Renal cortical epithelial cell (primary cell): ENCODE measurements around the gene SMAD3. TPM values are rescaled to one million over a fixed set of nuclear protein-coding genes. Genes with fewer than 3 reads are reported as not detected.

ENCODE experiments used
- DNase-seq: peaks from one replicate; pipeline ENCODE4 v3.0.0-alpha.2; 2011; ENCODE audit warnings: low read depth
- total RNA-seq: library from RNA; depleted of rRNA; stranded (reverse); fragments of >200 nt; gene quantifications from 2 replicates; pipeline ENCODE4 v1.2.3, GENCODE V29; 2014

SMAD3 gene
- total RNA-seq, 1 donor from 2014 or later, result 31.4 TPM

DNA sequence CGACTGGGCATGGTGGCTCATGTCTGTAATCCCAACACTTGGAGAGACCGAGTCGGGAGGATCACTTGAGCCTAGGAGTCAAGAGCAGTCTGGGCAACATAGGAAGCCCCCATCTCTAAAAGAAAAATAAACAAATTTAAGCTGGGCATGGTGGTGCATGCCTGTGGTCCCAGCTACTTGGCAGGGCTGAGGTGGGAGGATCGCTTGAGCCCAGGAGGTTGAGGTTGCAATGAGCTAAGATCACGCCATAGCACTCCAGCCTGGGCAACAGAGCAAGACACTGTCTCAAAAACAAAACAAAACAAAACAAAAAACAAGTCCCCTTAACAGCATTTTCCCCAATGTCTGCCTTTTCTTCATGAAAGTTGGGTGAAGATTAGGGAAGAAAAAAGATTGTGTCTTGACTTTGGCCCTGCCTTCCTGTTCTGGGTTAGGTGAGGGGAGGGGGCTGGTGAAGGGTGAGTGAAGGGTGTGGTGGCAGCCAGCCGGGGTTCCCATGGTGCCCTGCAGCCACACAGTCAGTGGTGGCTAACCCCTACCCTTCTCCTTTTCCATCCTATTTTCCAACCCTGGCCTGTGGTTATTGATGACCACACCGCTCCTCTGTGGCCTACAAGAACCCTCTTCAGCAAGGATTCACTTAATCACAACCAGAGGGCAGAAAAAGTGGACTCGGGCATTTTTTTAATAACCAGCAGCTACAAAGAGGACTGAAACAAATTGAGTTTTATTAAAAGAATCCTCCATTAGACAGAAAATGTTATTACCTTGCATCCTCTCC lies 28.4 kb upstream of the SMAD3 start:
- no peak for DNase-seq

DNA sequence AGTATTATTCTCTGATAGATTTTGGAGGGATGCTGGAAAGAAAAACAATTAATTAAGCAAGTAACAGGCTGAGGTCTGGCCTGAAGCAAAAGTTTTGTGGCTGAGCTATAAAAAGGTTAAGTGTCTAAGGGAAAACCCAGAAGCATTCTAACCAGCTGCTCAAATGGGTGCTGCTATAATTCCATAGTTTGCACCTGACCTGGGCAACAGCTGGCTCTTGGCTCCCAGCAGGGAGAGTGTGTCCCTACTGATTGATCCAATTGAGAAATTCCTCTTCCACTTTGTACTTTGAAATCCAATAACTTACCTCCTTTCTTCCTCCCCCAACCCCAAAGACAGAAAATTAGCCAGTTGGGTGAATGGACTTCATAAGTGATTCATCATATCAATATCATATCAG lies 27.7 kb upstream of the SMAD3 start:
- peak; percentile 41 for DNase-seq

DNA sequence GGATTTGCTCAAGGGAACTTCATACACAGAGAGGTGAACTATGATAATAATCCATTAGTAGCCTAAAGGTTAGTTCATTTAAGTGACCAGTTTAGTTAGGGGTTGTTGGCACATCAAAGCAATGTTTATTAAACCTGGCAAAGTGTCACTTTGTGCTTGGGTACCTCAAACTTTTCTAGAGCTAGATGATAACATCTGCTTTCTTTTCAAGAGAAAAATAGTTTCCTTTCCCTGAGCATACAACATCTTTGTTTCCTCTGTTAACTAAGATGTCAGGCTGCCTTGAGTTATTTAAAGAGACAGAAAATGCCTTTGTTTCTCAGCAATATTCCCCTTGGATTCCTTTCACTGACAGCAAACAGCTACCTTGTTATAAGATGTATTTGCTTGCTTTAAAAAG lies 26.7 kb upstream of the SMAD3 start:
- no peak for DNase-seq

DNA sequence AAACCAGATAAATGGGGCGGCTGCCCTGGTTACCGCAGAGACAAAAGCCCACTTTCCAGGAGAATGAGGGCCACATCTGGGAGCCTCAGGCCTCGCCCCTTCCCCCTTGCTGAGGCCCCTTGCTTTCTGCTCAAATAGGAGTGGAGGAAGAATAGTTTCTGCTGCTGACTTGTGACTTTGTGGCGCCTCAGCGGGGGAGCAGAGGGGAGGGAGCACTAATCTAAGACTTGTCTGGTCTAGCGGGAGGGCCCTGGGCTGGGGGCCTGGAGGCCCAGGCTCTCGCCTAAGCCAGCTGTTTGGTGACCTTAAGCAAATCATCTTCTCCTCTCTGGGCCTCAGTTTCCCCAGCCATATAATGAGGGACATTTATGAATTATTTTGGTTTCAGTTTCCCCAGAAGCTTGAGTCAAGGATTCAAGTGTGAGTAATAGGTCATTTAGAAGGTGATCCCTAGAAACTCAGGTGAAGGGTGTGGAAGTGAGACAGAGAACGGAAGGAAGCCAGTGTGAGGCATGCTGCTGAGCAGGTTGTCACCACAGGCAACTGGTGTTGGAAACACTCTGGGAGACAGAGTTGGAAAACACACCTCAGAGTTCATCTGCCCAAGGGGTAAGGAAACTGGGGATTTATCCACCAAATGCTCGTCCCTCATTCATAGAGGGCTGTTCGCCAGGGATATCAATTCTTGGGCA lies 25.9 kb upstream of the SMAD3 start:
- peak; percentile 60 for DNase-seq

DNA sequence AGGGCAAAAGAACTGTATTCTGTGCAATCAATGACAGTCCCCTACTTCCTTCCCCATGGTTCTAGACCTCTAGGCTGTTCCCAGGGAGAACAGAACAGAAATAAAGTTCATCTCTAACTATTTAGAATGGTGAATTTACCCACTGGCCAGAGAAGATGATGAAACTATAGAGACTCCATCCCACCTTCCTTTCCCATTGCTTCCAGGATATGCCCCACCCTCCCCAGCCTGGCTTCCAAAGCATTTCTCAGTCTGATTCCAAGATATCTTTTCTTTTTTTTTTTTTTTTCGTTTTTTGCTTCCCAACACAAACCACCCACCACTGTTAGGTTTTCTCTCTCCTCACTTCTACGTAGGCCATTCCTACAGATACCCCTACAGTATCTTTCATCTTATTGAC lies 25.1 kb upstream of the SMAD3 start:
- no peak for DNase-seq

DNA sequence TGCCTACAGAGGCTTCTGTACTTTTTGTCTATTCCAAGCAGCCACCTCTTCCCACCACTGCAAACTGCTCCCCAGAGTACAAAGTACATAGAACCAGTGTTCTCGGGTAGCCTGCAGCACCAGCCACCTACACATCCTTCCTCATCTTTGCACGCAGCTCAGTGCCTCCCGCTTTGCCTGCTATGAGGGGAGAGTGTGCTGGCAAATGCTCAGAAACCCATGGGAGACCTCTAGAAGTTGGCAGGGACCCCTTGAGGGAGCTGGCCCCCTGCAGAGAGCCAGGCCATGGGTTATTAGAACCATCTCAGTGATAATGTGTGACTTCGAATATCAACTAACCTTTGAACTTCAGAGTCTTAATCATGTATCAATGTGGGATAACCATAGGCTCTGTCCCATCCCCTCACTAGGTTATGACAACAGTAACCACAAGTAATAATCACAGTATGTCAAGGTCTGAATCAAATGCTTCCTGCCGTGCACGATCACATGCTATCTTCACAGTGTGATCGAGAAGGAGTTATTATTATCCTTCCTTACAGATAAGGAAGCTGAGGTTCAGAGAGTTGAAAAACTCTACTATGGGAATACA lies 22.8 kb upstream of the SMAD3 start:
- DNase-seq, result no peak

DNA sequence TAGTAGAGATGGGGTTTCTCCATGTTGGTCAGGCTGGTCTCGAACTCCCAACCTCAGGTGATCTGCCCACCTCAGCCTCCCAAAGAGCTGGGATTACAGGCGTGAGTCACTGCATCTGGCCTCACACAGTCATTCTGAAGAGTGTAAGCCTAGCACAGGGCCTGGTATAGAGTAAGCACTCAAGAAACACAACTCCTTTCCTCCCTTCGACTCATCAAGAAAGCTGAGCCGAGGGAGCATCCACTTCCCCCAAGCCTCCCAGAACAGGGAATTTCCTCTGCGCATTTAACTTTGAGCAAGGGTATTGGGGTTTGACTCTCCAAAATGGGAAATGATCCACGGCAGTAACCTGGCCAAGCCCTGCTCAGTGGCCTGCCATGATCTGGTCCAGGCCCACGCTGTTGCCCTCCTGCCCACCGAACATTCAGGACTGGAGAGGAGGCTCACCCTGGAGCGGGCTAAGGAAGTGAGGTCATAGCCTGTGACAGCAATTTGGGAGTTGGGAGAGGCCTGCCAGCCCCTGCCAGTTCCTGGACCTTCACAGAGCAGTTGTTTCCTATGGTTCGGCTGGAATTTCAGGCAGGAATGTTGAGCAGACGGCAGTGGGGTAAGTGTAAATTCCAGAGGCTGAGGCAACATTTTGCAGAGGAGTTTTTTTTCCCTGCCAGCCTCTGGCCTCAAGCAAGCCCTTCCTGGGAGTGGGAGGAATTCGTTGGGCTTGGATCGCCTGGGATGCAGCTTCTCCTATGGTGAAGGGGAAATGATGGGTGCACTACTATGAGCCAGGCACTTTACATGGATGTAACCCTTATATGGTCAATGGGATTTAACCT lies 21.2 kb upstream of the SMAD3 start:
- DNase-seq, result peak; percentile 95

DNA sequence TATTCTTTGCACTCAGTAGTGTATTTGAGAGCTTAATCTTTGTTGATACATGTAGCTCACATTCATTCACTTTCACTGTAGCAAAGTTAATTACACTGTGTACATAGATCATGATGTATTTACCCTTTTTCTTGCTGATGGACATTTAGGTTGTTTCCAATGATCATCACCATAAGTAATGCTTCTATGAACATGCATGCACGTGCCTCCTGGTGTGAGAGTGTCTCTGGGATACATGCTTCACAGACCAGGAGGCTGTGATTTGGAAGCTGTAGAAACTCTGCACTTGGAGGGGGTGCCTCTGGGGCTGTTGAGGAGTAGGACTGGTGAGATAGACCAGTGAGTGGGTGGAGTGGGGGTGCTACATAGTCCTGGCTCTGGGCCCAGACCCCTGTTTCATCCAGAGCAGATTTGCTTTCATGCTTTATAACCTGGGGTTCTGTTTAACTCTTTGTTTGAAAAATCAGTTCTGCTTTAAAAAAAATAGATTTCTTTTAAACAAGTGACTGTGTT lies 18.2 kb upstream of the SMAD3 start:
- DNase-seq, result no peak

DNA sequence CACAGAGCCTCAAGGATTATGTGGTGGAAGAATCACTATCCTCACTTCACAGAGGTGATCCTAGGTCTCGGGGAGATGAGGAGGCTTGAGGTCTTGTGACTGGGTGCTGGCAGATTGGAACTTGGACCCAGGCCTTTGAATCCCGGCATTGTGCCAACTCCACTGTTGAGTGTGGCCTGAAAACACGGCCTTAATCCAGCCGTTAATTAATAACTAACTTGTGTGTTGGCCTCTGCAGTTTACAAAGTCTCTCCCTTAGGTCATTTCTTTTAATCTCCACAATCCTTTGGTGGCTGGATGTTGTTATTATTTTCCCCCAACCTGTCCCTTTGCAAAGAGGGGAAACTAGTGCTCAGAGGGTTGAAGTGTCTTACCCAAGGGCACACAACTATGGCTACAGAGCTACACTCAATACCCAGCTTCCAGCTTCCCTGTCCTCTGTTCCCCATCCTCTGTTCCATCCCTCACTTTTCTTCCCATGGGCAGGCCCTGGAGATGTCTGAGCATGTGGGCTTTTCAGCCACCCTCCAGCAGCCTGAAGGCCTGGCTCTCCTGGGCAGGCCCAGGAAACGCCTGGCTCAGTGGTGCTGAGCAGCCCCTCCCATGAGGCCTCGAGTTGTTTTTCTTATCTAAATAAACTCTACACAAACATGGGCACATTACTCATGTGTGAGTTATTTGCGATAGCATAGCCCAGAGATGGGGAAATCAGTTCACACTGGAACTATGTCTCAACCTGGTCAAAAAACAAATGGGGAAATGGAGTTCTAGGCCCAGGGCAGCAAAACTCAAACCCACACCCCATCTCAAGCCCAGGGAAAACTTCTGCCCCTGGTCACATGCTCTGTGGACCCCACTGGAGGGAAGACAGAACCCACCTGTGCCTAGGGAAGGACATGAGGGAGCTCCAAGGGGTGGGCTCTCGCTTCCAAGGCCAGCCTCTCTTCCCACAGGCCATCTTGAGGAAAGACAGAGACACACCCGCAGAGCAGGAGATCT lies 16.8 kb upstream of the SMAD3 start:
- DNase-seq, result peak; percentile 99

DNA sequence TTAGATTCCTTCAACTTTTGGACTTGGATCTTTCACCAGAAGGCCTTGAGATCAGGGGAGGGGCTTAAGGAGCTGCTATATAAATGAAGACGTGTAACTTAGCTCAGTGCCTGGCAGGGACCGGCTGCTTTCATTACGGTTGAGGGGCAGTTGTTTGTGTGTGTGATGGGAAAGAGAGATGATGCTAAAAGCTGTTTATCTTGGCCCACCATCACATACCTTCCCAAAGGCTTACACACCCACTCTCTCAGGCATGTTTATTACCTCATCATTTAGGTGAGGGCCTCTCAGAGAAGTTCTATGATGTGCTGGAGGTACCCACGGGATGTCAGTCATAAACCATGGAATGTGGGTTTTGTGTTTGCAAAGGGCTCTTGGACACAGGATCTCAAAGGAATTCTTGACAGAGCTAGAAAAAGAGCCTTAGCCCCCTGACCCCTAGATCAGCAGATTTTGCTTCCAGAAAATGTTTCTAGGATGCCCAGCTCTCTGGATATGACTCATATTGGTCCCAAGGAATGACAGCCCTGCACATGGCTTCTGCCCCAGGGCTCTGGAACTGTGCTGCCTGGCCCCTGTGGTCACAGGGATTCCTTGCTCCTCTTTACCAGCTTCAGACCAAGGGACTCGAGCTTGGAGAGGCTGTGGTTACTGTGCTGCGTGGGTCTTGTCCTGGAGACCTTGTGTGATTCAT lies 15.9 kb upstream of the SMAD3 start:
- peak; percentile 98 for DNase-seq

DNA sequence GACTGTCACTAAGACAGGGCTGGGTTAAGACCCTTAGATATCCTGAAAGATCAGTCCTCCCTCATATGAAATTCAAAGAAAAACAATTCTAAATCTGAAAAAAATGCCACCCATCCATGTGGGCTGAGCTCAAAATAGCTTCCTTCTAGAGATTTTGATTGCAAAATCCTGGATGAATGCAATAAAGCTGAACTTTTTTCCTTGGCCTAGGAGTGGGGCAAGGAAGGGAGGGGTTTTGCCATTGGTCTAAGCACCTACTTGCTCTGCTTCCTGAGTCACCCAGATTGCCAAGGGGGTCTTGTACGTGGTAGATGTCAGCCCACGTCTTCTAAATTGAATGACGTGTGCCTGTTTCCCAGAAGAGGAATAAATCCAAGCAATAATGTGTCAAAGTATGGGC lies 15.3 kb upstream of the SMAD3 start:
- DNase-seq, result peak; percentile 94

DNA sequence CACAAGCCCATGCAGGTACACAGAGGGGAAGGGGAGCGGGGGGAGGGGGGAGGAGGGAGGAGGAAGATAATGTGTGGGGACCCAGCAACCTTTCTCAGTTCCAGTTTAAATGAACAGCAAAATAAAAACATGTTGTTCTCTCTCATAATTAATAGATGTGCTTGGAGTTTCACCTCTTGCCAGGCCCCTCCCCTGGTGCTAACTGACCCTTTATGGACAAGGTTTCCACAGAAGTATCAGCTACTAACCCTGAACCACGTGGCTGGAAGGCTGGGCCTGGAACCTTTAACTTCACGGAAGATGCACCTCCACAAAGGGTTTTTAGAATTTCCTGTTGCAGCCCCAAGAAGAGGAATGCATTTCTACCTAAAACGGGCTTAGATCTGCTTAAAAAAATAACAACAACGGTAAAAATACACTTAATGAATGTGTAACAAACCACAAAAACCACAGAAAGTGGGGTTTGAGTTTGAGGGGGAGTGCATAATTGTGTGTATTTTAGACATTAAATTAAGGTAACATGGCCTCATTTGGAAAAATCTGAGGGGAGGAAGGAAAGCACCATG lies 14.8 kb upstream of the SMAD3 start:
- peak; percentile 71 for DNase-seq

DNA sequence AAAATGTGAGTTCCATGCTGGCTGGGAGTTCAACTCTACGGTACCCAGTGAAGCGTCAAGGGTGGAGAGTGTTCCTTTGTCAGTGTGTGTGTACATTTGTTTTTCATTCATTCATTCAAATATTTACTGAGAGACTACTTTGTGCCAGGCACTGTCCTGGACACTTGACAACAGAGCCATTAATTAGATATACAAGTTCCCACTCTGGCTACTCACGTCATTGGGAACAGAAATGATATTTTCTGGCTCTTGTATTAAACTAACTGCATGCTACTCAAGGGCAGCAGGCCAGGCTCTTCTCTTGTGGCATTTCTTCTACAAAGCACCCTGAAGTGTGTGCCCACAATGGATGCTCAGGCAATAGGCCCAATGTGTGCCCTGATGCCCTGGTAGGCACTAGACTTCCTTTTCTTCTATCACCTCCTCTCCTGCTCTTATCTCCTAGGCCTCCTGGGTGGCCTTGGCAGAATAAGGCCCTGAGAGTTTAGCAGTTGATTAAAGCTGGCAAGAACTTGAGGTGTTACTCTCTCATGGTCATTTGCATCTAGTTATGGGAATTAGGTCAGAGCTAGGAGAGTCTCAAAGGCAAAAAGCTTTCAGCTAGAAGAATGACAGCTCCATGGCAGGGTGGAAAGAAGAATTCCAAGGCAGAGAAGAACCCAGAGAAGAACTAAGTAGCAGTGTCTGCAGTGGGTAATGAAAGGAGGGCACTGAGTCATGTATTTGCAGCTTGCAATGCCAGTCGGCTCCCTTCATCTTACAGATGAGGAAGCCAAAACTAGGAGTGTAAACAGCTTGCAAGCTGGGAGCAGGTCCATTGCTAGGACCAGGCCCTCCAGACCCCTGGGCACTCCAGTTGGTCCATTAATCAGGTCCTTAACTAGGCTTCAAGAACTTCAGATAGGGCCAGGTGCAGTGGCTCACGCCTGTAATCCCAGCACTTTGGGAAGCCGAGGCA lies 14.0 kb upstream of the SMAD3 start:
- DNase-seq, result no peak

DNA sequence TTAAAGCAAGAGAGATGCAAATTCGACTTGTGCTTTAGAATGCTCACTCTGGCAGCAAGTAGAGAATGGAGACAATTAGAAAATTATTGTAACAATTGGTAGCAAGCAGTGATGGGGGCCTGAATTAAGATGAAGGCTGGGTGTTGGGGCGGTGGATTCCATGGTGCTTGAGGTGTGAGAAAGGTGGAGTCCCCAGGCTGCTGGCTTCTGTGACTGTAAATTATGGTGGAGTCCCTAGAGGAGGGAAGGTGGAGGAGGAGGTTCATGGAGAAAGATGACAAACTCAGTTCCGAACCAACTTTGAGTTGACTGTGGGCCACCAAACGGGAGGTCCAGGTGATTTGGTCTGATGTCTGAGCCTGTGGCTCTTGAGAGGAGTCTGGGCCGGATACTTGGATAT lies 10.7 kb upstream of the SMAD3 start:
- DNase-seq, result no peak

DNA sequence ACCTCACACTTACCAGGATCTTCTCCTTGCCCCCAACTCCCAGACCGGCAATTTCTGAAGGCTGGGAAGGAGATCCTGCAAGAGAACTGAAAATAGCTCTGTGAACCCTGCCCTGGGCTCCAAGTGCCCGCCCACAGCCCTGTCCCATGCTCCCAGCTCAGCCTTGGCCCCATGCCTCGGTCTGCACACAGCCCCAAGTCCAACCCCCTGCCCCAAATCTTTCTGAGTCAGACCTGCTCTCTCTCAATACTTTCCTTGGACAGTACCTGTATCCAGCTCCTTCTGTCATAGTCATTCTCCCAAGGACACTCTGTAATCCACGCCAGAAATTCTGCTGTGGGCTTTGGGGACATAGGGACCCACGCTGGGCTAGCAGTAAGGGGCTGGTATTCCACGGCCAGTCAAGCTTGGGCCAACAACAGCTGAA lies 6.3 kb upstream of the SMAD3 start:
- no peak for DNase-seq

DNA sequence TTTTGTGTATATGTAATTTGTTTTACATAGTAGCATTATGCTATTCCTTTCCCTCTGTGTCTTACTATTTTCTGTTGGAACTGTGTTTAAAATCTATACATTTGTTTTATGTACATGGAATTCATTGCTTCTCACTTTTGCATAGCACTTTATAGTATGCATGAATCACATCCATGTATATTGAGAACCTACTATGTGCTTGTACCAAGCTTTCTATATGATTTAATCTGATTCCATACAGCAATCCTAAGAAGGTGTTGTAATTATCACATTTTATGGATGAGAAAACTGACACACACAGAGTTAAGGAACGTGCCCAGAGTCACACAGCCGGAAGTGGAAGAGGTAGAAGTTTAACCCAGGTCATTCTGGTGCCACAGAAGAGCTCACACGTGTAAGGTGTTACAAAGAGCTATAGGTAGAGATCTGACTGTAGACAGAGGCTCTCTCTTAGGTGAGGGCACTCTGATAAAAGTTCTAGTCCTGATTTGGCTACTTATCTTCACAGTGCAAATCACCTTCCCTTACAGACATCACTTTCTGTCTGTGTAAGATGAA lies 3.5 kb upstream of the SMAD3 start:
- no peak for DNase-seq

DNA sequence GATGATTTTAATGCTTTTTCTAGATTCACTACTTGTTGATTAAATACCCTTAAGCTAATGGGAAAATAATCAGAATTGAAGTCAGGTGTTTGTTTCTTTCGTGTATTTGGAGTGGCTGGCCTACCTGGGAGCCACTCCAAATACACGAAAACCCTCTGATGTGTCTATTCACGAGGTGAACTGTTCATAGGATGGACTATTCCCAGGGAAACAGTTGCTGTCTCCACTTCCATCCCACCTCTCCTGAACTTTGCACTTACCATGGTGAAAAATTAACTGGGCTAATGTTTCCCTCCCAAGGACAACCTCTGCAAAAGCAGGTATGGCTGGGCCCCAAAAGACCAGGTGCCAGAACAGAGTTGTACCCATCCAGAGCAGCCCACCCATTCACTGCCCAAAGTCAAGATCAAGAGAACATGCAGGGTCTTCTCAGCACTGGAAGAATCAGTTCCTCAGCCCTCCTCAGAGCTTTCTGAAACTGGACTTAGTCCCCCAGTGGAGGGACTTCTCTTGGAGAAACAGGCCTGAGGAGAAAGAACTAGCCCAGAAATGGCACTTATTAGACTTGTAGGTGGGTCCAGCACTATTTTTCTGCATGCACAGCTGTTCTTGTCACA lies 2.9 kb upstream of the SMAD3 start:
- DNase-seq, result no peak
